H9 (cell line): ENCODE results near the gene MAGI1. TPM values are rescaled to one million over a fixed set of nuclear protein-coding genes. Genes with fewer than 3 reads are reported as not detected.

ENCODE experiments used
- DNase-seq: peaks from one replicate; pipeline ENCODE4 v3.0.0-alpha.2; 2017
- H2AFZ ChIP-seq: one replicate; pipeline ENCODE4 v1.6.1; 2013; ENCODE audit warnings: mild to moderate bottlenecking, low read length, control low read depth, moderate library complexity
- H2AK5ac ChIP-seq: 2 replicates; pipeline ENCODE4 v1.6.1; 2013; ENCODE audit warnings: low read length, control low read depth, mixed read lengths; ENCODE audit not compliant: insufficient read length
- H2BK120ac ChIP-seq: one replicate; pipeline ENCODE4 v1.6.1; 2013; ENCODE audit warnings: low read depth, mild to moderate bottlenecking, low read length, control low read depth, inconsistent platforms; ENCODE audit not compliant: poor library complexity, severe bottlenecking
- H2BK12ac ChIP-seq: 2 replicates; pipeline ENCODE4 v1.6.1; 2013; ENCODE audit warnings: low read length, control low read depth, mixed read lengths, low read depth; ENCODE audit not compliant: insufficient read length
- H2BK15ac ChIP-seq: 2 replicates; pipeline ENCODE4 v1.6.1; 2013; ENCODE audit warnings: low read depth, low read length, control low read depth
- H2BK20ac ChIP-seq: one replicate; pipeline ENCODE4 v1.6.1; 2013; ENCODE audit warnings: low read depth, mild to moderate bottlenecking, low read length, control low read depth, inconsistent platforms; ENCODE audit not compliant: poor library complexity, severe bottlenecking
- H2BK5ac ChIP-seq: 2 replicates; pipeline ENCODE4 v1.6.1; 2013; ENCODE audit warnings: low read length, control low read depth, mixed read lengths; ENCODE audit not compliant: insufficient read length
- H3K14ac ChIP-seq: 2 replicates; pipeline ENCODE4 v1.6.1; 2013; ENCODE audit warnings: low read length, control low read depth; ENCODE audit not compliant: insufficient read depth
- H3K18ac ChIP-seq: 2 replicates; pipeline ENCODE4 v1.6.1; 2013; ENCODE audit warnings: low read depth, mild to moderate bottlenecking, mixed read lengths, low read length, control low read depth; ENCODE audit not compliant: insufficient read length
- H3K23ac ChIP-seq: 2 replicates; pipeline ENCODE4 v1.6.1; 2013; ENCODE audit warnings: low read length, control low read depth, mixed read lengths, low read depth; ENCODE audit not compliant: insufficient read length
- H3K23me2 ChIP-seq: 2 replicates; pipeline ENCODE4 v1.6.1; 2013; ENCODE audit warnings: low read depth, mild to moderate bottlenecking, mixed read lengths, low read length, control low read depth; ENCODE audit not compliant: insufficient read length, poor library complexity, severe bottlenecking
- H3K27ac ChIP-seq: 2 replicates; pipeline ENCODE4 v1.5.1; 2013; ENCODE audit warnings: low read length, control low read depth, mixed read lengths, low read depth; ENCODE audit not compliant: insufficient read length
- H3K27me3 ChIP-seq: 2 replicates; pipeline ENCODE4 v1.6.1; 2013; ENCODE audit warnings: low read length, control low read depth, inconsistent platforms; ENCODE audit not compliant: insufficient read depth
- H3K4ac ChIP-seq: 2 replicates; pipeline ENCODE4 v1.6.1; 2013; ENCODE audit warnings: low read depth, mild to moderate bottlenecking, control low read depth, inconsistent platforms, low read length, moderate library complexity
- H3K4me1 ChIP-seq: 2 replicates; pipeline ENCODE4 v1.6.1; 2013; ENCODE audit warnings: low read length, control low read depth, inconsistent platforms; ENCODE audit not compliant: insufficient read depth
- H3K4me2 ChIP-seq: 2 replicates; pipeline ENCODE4 v1.6.1; 2013; ENCODE audit warnings: low read length, control low read depth, mixed read lengths; ENCODE audit not compliant: insufficient read length, insufficient read depth
- H3K56ac ChIP-seq: 2 replicates; pipeline ENCODE4 v1.6.1; 2013; ENCODE audit warnings: low read depth, mild to moderate bottlenecking, mixed read lengths, low read length, control low read depth; ENCODE audit not compliant: insufficient read length
- H3K79me1 ChIP-seq: 2 replicates; pipeline ENCODE4 v1.6.1; 2013; ENCODE audit warnings: low read depth, mild to moderate bottlenecking, moderate library complexity, low read length, control low read depth, inconsistent platforms; ENCODE audit not compliant: insufficient read depth, poor library complexity, severe bottlenecking
- H3K79me2 ChIP-seq: 2 replicates; pipeline ENCODE4 v1.6.1; 2013; ENCODE audit warnings: low read length, control low read depth, inconsistent platforms; ENCODE audit not compliant: insufficient read depth
- H3K9ac ChIP-seq: 2 replicates; pipeline ENCODE4 v1.6.1; 2013; ENCODE audit warnings: low read length, control low read depth, mixed read lengths; ENCODE audit not compliant: insufficient read length; ENCODE audit errors: extremely low read depth
- H3K9me3 ChIP-seq: one replicate; pipeline ENCODE4 v1.6.1; 2013; ENCODE audit warnings: low read depth, low read length, inconsistent platforms; ENCODE audit not compliant: control insufficient read depth
- H3T11ph ChIP-seq: one replicate; pipeline ENCODE4 v1.6.1; 2013; ENCODE audit warnings: mild to moderate bottlenecking, low read length, control low read depth, inconsistent platforms
- H4K20me1 ChIP-seq: one replicate; pipeline ENCODE4 v1.6.1; 2013; ENCODE audit not compliant: control insufficient read depth, insufficient read length, insufficient read depth
- H4K5ac ChIP-seq: 2 replicates; pipeline ENCODE4 v1.6.1; 2013; ENCODE audit warnings: low read depth, mild to moderate bottlenecking, mixed read lengths, low read length, control low read depth; ENCODE audit not compliant: insufficient read length
- H4K8ac ChIP-seq: replicated peaks from 2 replicates; pipeline ENCODE4 v1.6.1; 2013; ENCODE audit warnings: low read length, control low read depth, mixed read lengths, low read depth; ENCODE audit not compliant: insufficient read length
- H4K91ac ChIP-seq: 2 replicates; pipeline ENCODE4 v1.6.1; 2013; ENCODE audit warnings: low read depth, mild to moderate bottlenecking, moderate library complexity, mixed read lengths, low read length, control low read depth; ENCODE audit not compliant: insufficient read length
- H3K27ac Mint-ChIP-seq, 3 experiments: 2 replicates in 2 of 3; 3 replicates in 1 of 3; pipeline ENCODE4 v1.8.0; 2020 to 2021; ENCODE audit warnings: mixed read lengths in 3 of 3, mild to moderate bottlenecking in 1 of 3, moderate library complexity in 1 of 3
- H3K27me3 Mint-ChIP-seq: 2 replicates; pipeline ENCODE4 v1.8.0; 2021; ENCODE audit warnings: low read depth, mild to moderate bottlenecking, moderate library complexity, mixed read lengths
- H3K36me3 Mint-ChIP-seq, 3 experiments: 2 replicates in 2 of 3; 3 replicates in 1 of 3; pipeline ENCODE4 v1.8.0; 2020 to 2021; ENCODE audit warnings: low read depth in 3 of 3, mixed read lengths in 3 of 3; ENCODE audit not compliant: insufficient read depth in 1 of 3
- H3K4me1 Mint-ChIP-seq, 2 experiments: 2 replicates each; pipeline ENCODE4 v1.8.0; 2020; ENCODE audit warnings: mixed read lengths in 2 of 2
- H3K4me3 Mint-ChIP-seq, 2 experiments: 2 replicates in 1 of 2; 3 replicates in 1 of 2; pipeline ENCODE4 v1.8.0; 2020 to 2021; ENCODE audit warnings: mild to moderate bottlenecking in 2 of 2, mixed read lengths in 2 of 2, moderate library complexity in 1 of 2
- H3K9me3 Mint-ChIP-seq, 2 experiments: 2 replicates in 1 of 2; 3 replicates in 1 of 2; pipeline ENCODE4 v1.8.0; 2020; ENCODE audit warnings: mild to moderate bottlenecking in 2 of 2, mixed read lengths in 2 of 2, moderate library complexity in 1 of 2
- CTCF ChIP-seq: fragments of 200-600 bp; sonication (generic); conservative IDR thresholded peaks from 3 replicates; pipeline ENCODE4 v1.8.0; 2021; ENCODE audit warnings: antibody characterized with exemption, mild to moderate bottlenecking
- WGBS: extraction: QIAGEN DNeasy Blood & Tissue Kit; methylation state at CpG from one replicate; pipeline ENCODE4 v1.1.7; 2013; ENCODE audit warnings: missing lambda C conversion rate, low lambda C conversion rate, mixed read lengths; ENCODE audit not compliant: insufficient read length; ENCODE audit errors: extremely low coverage; 5-methylcytosine and 5-hydroxymethylcytosine counted together
- total RNA-seq: library from RNA; stranded (reverse); gene quantifications from 2 replicates; pipeline ENCODE4 v1.2.1, GENCODE V29; 2021

Gene MAGI1
- total RNA-seq, 1 experiment from 2014 or later: 65.7 TPM

GRCh38 chr3:65564483-65564882 lies 474.2 kb downstream of the MAGI1 start:
- no peak for DNase-seq
- H3K4me1 ChIP-seq: peaks cover 3% of the 10 kb centered on the region; the same call in 1 of the 2 replicates
- H2BK5ac ChIP-seq: no peak overlapping the region
- H3K9me3 Mint-ChIP-seq: no peaks in the 10 kb centered on the region
- no peaks in the 10 kb centered on the region for H3K36me3 Mint-ChIP-seq
- no peak overlapping the region for H3K14ac ChIP-seq
- H3K4me2 ChIP-seq: no peak overlapping the region
- no peaks in the 10 kb centered on the region for H4K20me1 ChIP-seq
- no peak overlapping the region for H3K4me3 Mint-ChIP-seq
- H2AK5ac ChIP-seq: no peak overlapping the region
- no peaks in the 10 kb centered on the region for H3K27me3 Mint-ChIP-seq
- no peak overlapping the region for H3K56ac ChIP-seq
- no peak overlapping the region for H3K9ac ChIP-seq
- no peaks in the 10 kb centered on the region for H3K23me2 ChIP-seq
- H2BK12ac ChIP-seq: no peak overlapping the region
- H3K27ac Mint-ChIP-seq: no peak overlapping the region
- H3K18ac ChIP-seq: no peak overlapping the region
- H3K4me1 Mint-ChIP-seq: peaks cover 26 to 30% of the 10 kb centered on the region in 2 experiments
- H3K79me1 ChIP-seq: no peaks in the 10 kb centered on the region
- H3K9me3 ChIP-seq: no peaks in the 10 kb centered on the region
- no peak overlapping the region for H4K5ac ChIP-seq
- H2BK120ac ChIP-seq: no peak overlapping the region
- no peak overlapping the region for H2BK20ac ChIP-seq
- no peak overlapping the region for H3K27ac ChIP-seq
- H4K91ac ChIP-seq: no peak overlapping the region
- H2BK15ac ChIP-seq: no peak overlapping the region
- no peak overlapping the region for H3T11ph ChIP-seq
- H3K79me2 ChIP-seq: no peaks in the 10 kb centered on the region; the same call in 1 of the 2 replicates
- H3K23ac ChIP-seq: no peak overlapping the region
- no CpG with 5 or more reads among the region's 3 CpGs for WGBS
- no peak overlapping the region for H2AFZ ChIP-seq
- no peaks in the 10 kb centered on the region for H3K27me3 ChIP-seq
- H3K4ac ChIP-seq: no peak overlapping the region
- no peak for TF ChIP-seq CTCF
- H4K8ac ChIP-seq: no peak overlapping the region
